Putamen (tissue), 1 donor: Measurements from ENCODE around the gene RBM24.
"Not testable (repeated sequence)": the region's sequence is repeated elsewhere in the genome, so short reads cannot be mapped to it uniquely, and the experiment has no call there.

Source experiments
- DNase-seq: peaks from one replicate; pipeline ENCODE4 v3.0.0-alpha.2; 2016; ENCODE audit warnings: low spot score

RBM24 gene

GRCh38 chr6:17291778-17292177, 10.6 kb downstream of the RBM24 start:
- no peak for DNase-seq

DNA sequence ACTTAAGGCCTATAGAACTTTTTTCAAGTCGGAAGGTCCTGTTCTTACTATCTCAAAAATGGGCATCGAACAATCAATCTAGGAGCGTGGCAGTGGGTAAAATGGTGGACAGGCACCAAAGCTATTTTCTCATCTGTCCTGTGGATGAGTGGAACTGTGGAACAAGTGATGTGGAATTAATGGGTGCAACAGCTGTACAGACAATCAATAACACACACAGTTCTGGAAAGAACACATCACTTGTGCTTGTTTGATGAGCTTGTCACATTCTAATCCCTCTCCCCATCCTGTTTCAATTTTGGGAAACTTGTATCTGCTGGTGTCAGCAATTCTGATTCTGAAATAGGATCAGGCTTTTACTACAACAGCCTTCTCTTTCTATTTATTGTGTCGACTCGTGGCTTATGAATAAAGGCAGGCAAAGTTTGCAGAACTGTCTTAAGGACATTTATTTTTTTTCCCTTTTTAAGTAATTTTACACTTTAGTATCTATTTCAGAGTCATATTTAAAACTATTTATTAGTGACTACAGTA, 11.5 kb downstream of the RBM24 start:
- no peak for DNase-seq

DNA sequence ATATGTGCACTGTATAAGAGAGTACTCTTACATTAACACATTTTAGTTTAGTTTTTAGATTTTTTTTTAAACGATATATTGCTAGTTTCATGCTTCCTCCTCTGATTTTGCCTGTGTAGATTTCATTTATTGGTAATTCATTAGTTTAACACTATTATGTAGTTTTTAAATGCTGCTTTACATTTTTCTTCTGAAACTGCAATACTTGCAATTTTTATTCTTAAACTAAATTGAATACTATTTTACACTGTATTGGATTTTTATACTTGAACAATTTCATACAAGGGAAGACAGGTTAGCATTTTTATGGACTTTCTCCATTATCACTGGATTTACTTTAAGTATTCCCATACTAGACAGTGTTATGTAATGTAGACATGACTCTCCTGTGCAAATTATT, 12.2 kb downstream of the RBM24 start:
- no peak for DNase-seq

DNA sequence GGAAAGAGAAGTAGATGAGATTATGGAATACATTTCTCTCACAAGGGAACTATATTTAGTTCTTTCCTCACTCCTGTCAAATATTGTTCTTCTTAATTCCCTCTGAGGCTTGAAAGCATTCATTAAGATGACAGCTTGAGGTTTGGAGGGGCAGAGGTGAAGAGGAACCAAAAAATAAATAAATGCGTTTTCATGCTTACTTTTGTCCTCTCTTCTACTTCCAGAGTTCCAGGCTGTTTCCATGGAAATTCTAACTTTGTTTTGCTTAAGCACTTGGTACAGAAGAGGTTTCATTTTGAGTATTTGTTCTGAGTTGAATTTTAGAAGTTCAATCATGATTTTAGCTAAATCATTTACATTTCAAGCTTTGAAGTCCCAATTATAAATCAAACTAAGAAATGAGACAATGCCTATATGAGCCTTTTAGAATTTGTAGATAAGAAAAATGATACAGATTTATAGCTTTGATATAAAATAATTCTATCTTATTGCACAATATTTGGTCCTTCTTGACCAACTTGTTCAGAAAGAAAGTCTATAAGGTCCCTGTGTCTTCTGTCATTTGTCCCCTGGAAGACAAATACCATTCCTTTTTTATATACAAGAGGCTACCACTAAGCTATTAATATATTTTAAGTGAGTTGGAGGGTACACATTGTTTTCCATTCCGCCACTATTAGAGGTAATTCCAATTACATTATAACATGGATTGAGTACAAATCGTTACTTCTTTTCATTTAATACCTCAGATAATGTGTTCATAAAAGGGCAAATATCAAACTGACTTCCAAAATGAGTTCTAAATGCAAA, 16.3 kb downstream of the RBM24 start:
- DNase-seq: no peak

DNA sequence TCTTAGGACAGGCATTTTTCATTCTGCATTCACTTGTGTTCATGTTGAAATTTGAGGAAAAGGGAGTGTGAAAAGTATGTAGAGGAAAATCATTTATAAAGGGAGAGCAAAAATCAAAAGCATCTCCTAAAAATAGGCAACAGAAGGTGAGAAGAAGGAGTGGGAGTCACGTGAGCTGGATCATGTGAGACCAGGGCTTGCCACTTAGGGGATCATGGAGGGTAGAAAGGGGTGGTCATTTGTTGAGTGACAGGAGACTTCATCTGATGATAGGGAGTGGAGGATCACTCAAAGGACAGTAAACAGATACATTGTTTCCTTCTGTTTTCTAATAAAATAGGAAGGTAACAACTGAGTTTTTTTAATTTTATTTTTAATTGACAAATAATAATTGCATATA, 17.1 kb downstream of the RBM24 start:
- DNase-seq: no peak

DNA sequence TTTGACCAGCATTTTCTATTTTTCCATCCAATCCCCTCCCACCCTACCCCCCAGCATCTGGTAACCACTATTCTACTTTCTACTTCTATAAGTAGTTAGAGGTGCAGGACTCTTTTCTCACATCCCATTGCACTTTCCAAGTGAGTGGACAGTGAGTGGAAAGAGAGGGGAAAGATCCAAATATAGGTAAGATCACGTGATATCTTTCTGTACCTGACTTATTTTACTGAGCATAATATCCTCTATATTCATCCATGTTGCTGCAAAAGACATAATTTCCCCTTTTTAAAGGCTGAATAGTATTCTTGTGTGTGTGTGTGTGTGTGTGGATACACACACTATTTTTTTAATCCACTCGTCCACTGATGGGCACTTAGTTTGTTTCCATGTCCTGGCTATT, 18.1 kb downstream of the RBM24 start:
- DNase-seq: no peak

GRCh38 chr6:17299750-17300149, 18.6 kb downstream of the RBM24 start:
- no peak for DNase-seq

DNA sequence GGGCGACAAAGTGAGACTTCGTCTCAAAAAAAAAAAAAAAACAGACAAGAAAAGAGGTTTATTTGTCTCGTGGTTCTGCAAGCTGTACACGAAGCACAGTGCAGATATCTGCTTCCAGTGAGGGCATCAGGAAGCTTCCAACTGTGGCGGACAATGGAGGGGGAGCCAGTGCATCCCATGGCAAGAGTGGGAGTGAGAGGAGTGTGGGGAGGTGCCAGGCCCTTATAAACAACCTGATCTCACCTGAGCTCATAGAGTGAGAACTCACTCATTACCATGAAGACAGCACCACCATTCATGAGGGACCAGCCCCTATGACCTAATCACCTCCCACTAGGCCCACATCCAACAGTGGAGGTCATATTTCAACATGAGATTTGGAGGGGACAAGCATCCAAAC, 19.5 kb downstream of the RBM24 start:
- no peak for DNase-seq

GRCh38 chr6:17303444-17303843, 22.3 kb downstream of the RBM24 start:
- no peak for DNase-seq

GRCh38 chr6:17305219-17306001, 24.2 kb downstream of the RBM24 start:
- no peak for DNase-seq

- peak; percentile 56 for DNase-seq
These were observed 30.6 kb downstream of the RBM24 start for GRCh38 chr6:17311595-17312311.

DNA sequence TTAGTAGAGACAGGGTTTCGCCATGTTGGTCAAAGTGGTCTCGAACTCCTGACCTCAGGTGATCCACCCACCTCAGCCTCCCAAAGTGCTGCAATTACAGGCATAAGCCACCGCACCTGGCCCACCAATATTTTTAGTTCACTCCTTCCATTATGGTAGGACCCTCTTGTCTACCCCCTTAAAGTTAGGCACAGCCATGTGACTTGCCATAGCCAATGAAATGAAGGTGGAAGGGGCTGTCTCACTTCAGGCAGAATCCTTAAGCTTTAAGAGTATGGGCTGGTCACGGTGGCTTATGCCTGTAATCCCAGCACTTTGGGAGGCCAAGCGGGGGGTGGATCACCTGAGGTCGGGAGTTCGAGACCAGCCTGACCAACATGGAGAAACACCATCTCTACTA, 32.1 kb downstream of the RBM24 start:
- DNase-seq: not testable (repeated sequence)

- DNase-seq: no peak
These were observed 32.8 kb downstream of the RBM24 start for GRCh38 chr6:17313971-17314370.

DNA sequence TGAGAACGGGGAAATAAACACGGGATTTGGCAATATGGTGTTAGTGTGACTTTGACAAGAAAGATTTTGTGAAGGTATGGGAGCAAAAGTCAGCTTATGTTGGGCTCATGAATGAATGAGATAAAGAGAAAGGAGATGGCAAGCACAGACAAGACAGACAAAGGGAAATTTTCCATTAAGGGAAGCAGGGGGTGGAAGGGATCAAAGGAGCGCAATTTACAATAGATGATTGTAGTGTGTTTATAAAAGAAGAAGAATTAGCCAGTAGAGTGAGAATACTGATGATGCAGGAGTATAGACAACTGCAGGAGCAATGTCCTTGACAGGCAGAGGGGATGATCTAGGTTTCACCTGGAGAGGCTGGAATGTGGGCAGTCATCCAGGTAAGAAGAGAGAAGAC, 34.1 kb downstream of the RBM24 start:
- no peak for DNase-seq

- DNase-seq: no peak
These were observed 37.4 kb downstream of the RBM24 start for GRCh38 chr6:17318435-17319165.

DNA sequence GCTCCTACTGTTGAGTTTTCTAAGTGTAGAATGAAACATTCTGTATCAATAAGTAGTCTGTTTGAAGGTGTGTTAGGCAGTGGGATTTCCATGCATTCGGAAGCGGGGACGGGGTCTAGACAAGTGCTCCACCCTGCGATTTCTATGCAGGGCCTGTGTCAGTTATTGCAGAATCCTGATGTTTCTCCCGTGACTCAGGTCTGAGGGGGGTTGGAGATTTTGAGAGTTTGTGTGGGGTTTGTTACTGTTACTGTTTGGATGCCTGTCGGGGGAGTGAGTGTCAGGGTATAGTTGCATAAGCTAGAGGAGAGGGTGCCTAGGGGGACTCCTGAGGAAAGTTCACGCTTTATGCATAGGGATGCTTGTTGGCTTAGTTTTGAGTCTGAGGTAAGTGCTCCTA, 39.1 kb downstream of the RBM24 start:
- not testable (repeated sequence) for DNase-seq

DNA sequence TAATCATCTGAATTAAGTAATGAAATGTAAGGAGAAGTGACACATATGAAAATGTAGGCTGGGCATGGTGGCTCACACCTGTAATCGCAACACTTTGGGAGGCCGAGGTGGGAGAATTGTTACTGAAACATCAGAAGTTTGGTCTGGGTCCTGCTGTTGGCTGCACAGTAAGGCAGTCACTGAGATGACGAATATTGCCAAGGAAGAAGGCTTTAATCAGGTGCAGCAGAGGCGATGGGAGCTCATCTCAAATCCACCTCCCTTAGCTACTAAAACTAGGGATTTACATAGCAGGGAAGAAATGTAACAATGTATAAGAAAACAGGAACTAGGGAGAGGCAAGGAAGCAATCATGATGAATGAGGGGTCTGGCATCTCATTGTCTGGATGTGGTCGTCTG, 50.1 kb downstream of the RBM24 start:
- DNase-seq: no peak

GRCh38 chr6:17334265-17334664, 53.1 kb downstream of the RBM24 start:
- DNase-seq: no peak

DNA sequence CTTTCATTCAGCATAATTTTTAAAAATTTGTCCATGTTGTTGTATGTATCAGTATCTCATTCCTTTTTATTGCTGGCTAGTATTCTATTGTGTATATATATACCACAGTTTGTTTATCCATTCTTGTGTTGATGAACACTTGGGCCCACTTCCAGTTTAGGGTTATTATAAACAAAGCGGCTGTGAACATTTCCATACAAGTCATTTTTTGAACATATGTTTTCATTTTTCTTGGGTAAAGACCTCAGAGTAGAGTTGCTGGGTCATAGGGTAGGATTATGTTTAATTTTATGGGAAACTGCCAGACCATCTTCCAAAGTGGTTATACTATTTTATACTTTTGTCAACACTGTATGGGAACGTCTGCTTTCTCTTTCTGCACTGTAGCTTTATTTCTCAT, 55.3 kb downstream of the RBM24 start:
- DNase-seq: no peak

- DNase-seq: no peak
These were observed 58.1 kb downstream of the RBM24 start for GRCh38 chr6:17339308-17339670.

DNA sequence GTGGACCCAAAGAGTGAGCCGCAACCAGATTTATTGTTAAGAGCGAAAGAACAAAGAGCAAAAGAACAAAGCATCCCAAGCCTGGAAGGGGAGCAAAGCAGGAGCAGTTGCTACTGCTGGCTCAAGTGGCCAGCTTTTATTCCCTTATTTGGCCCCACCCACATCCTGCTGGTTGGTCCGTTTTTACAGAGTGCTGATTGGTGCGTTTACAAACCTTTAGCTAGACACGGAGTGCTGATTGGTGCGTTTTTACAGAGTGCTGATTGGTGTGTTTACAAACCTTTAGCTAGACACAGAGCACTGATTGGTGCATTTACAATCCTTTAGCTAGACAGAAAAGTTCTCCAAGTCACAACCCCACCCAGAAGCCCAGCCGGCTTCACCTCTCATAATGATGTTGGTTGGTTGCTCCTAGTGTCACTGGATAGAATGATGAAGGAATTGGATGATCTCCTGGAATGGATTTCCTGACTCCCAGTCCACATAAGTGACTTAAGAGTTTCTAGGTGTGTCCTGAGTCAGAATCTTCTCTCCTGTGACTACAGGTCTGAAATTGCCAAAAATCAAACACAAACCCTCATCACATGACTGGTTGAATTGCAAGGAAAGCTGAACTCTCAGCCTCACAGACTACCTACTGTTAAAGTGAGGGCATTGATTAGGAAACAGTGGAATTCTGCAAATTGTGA, 60.1 kb downstream of the RBM24 start:
- no peak for DNase-seq
